Tibial nerve (tissue), 4 donors: ENCODE results near the gene MRPL38. TPM values are rescaled to one million over a fixed set of nuclear protein-coding genes. Genes with fewer than 3 reads are reported as not detected.
A peak's percentile ranks its signal among the peaks of the same experiment; 100 is the strongest.

ENCODE experiments used
- DNase-seq, 2 donors: peaks; one replicate each; pipeline ENCODE4 v3.0.0-alpha.2; 2019; ENCODE audit warnings: low spot score in 2 of 2
- H3K27ac ChIP-seq, 4 donors: fragments of 200-600 bp; sonication (generic) in 3 of 4; one replicate each; pipeline ENCODE4 v1.5.1; 2017 to 2019; ENCODE audit warnings: mild to moderate bottlenecking in 1 of 4
- H3K27me3 ChIP-seq, 2 donors: fragments of 200-600 bp; sonication (generic) in 1 of 2; one replicate each; pipeline versions ENCODE4 v1.5.1 to v1.6.0; 2017 to 2019
- H3K36me3 ChIP-seq, 3 donors: fragments of 200-600 bp; sonication (generic); one replicate each; pipeline ENCODE4 v1.5.1; 2018 to 2019
- H3K4me1 ChIP-seq, 4 donors: fragments of 200-600 bp; sonication (generic) in 3 of 4; one replicate each; pipeline ENCODE4 v1.5.1; 2017 to 2019
- H3K4me3 ChIP-seq, 4 donors: fragments of 200-600 bp; sonication (generic) in 3 of 4; one replicate each; pipeline ENCODE4 v1.5.1; 2017 to 2019; ENCODE audit warnings: mild to moderate bottlenecking in 1 of 4, moderate library complexity in 1 of 4
- H3K9me3 ChIP-seq, 4 donors: fragments of 200-600 bp; sonication (generic) in 3 of 4; one replicate each; pipeline ENCODE4 v1.5.1; 2017 to 2019
- EP300 ChIP-seq, 2 donors: sonication (generic); formaldehyde crosslinking; IDR thresholded peaks; one replicate each; pipeline ENCODE4 v1.6.1; 2017; ENCODE audit warnings: antibody characterized with exemption in 2 of 2, mild to moderate bottlenecking in 1 of 2
- POLR2A ChIP-seq, 2 donors: fragments of 450-650 bp; IDR thresholded peaks; one replicate each; pipeline ENCODE4 v1.6.1; 2017; ENCODE audit warnings: antibody characterized with exemption in 2 of 2, mild to moderate bottlenecking in 2 of 2, moderate library complexity in 2 of 2
- WGBS, 2 donors: methylation state at CpG; one replicate each; pipeline ENCODE4 v1.1.5; 2018; 5-methylcytosine and 5-hydroxymethylcytosine counted together
- total RNA-seq, 4 donors: library from RNA; depleted of rRNA; stranded (reverse); fragments of >200 nt; gene quantifications; one replicate each; pipeline ENCODE4 v1.1.0, GENCODE V29; 2016
- TF ChIP-seq, protein P1 (sequence below), 5 experiments: fragments of 200-600 bp in 3 of 5; fragments of 450-650 bp in 2 of 5; sonication (generic) in 3 of 5; IDR thresholded peaks; one replicate each; pipeline ENCODE4 v1.5.1; 2016 to 2019; ENCODE audit warnings: antibody characterized with exemption in 5 of 5, mild to moderate bottlenecking in 3 of 5, moderate library complexity in 2 of 5

The MRPL38 gene
- total RNA-seq, 4 donors from 2014 or later: 56.8 to 118 (median 76.2) TPM

DNA sequence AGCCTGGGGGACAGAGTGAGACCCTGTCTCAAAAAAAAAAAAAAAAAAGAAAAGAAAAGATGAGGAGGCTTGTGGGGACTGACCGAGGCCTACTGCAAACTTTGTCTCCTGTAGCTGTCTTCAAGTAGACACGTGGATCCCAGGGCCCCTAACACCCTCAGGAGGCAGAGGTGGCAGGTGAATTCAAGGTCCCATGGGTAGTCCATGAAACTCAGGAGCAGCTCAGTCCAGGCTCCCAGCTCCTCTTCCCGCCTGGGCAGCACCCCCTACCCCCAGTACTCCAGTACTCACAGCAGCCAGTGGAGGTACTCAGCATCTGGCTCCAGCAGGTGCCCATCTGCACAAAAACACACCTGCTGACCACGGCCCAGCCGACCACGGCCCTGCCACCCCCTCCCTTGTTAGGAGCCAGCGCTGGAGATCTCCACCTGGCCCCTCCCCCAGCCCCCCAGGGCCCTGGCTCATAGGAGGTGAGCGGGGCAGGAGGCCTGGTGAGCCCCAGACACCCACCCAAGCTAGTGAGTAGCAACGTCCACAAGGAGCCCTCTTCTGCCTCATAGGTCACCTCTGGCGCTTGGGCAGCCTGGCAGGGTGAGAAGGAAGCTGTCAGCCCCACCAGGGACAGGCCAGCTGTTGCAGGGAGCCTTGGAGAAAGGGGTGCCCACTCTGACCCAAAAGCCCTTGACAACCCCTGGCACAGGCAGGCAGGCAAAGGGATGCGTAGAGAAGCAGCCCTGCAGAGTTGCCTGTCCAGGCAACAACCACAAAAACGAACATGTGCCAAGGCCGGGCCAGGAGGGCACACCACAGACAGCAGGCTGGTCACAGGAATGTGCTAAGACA lies 3.8 kb downstream of the MRPL38 start:
- no peak overlapping the region for H3K27ac ChIP-seq
- TF ChIP-seq, protein P1, sequence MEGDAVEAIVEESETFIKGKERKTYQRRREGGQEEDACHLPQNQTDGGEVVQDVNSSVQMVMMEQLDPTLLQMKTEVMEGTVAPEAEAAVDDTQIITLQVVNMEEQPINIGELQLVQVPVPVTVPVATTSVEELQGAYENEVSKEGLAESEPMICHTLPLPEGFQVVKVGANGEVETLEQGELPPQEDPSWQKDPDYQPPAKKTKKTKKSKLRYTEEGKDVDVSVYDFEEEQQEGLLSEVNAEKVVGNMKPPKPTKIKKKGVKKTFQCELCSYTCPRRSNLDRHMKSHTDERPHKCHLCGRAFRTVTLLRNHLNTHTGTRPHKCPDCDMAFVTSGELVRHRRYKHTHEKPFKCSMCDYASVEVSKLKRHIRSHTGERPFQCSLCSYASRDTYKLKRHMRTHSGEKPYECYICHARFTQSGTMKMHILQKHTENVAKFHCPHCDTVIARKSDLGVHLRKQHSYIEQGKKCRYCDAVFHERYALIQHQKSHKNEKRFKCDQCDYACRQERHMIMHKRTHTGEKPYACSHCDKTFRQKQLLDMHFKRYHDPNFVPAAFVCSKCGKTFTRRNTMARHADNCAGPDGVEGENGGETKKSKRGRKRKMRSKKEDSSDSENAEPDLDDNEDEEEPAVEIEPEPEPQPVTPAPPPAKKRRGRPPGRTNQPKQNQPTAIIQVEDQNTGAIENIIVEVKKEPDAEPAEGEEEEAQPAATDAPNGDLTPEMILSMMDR (IDR thresholded peaks at IDR 0.05): no peak
- TF ChIP-seq EP300 (IDR thresholded peaks at IDR 0.05) (no peak), POLR2A (IDR thresholded peaks at IDR 0.05) (no peak)
- H3K4me1 ChIP-seq: peaks cover 0 to 34% (median 13%) of the 10 kb centered on the region in 4 donors
- peaks cover 5 to 58% (median 11%) of the 10 kb centered on the region in 3 donors for H3K36me3 ChIP-seq
- no peaks in the 10 kb centered on the region for H3K9me3 ChIP-seq
- DNase-seq: no peak
- H3K4me3 ChIP-seq: no peak overlapping the region
- H3K27me3 ChIP-seq: no peaks in the 10 kb centered on the region
- 85 to 87% methylated on average over 11 to 13 of the region's 13 CpGs for WGBS, 2 donors

DNA sequence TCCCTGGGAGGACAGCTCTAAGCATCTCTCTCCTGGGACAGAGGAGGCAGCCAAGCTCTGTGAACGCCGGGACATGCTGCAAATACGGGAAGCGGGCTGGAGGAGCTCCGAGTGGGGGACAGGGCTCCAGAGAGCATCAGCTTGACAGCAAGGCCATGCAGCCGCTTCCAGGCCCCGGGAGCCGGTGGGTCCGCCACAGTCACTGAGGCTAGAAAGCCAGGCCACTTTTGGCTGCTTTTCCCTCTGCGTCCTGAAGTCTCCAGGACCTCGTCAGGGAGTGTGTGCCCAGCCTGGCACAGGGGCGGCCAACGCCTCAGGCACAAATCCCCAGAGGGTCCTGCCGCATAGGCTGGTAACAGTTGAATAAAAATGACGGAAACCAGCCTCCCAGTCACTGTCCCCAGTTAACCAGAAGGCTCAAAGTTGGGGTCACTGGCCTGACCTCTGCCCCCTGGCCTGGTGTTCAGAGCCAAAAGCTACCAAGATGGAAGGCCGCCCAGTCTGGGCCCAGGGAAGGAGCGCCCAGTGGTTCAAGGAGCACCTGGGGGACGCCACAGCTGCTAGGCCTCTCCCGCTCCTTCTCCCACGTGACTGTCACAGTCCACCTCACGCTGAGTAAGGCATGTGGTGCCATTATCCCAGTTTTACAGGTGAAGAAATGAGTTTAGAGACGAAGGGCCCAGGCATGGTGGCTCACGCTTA lies 4.8 kb downstream of the MRPL38 start:
- peaks cover 5 to 58% (median 11%) of the 10 kb centered on the region in 3 donors for H3K36me3 ChIP-seq
- TF ChIP-seq, protein P1 (IDR thresholded peaks at IDR 0.05): no peak
- no peak for TF ChIP-seq POLR2A (IDR thresholded peaks at IDR 0.05)
- TF ChIP-seq EP300 (IDR thresholded peaks at IDR 0.05): no peak
- 83 to 86% methylated on average over 23 of the region's 23 CpGs for WGBS, 2 donors
- no peak overlapping the region for H3K4me3 ChIP-seq
- no peaks in the 10 kb centered on the region for H3K9me3 ChIP-seq
- H3K4me1 ChIP-seq: peaks cover 0 to 36% (median 19%) of the 10 kb centered on the region in 4 donors
- H3K27me3 ChIP-seq: no peaks in the 10 kb centered on the region
- H3K27ac ChIP-seq: no peak overlapping the region
- no peak for DNase-seq

DNA sequence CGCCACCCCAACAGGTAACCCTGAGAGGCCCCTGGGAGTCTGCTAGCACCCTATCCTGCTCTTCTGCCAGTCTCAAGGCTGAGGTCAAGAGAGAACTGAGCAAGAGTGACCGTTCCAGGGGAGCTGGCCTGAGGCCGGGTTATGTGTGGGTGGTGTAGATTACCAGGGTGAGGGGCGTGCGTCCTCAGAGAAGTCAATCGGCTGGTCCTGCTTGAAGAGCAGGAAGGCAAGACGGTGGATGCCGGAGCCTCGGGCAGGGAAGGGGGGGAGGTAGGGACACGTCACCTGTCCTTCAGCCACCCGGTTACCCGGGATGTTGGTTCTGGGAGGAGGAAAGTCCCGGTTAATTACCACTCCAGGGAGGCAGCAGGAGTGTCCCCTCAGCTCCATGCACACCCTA lies 5.3 kb downstream of the MRPL38 start:
- Histone ChIP-seq H3K4me3 (no peak overlapping the region), H3K36me3 (peaks cover 5 to 58% (median 11%) of the 10 kb centered on the region in 3 donors), H3K4me1 (peaks cover 0 to 41% (median 25%) of the 10 kb centered on the region in 4 donors), H3K9me3 (no peaks in the 10 kb centered on the region), H3K27me3 (no peaks in the 10 kb centered on the region), H3K27ac (no peak overlapping the region)
- WGBS, 2 donors: 84 to 90% methylated on average over 13 of the region's 13 CpGs
- TF ChIP-seq POLR2A (IDR thresholded peaks at IDR 0.05) (no peak), EP300 (IDR thresholded peaks at IDR 0.05) (no peak)
- TF ChIP-seq, protein P1 (IDR thresholded peaks at IDR 0.05): no peak
- DNase-seq: no peak

DNA sequence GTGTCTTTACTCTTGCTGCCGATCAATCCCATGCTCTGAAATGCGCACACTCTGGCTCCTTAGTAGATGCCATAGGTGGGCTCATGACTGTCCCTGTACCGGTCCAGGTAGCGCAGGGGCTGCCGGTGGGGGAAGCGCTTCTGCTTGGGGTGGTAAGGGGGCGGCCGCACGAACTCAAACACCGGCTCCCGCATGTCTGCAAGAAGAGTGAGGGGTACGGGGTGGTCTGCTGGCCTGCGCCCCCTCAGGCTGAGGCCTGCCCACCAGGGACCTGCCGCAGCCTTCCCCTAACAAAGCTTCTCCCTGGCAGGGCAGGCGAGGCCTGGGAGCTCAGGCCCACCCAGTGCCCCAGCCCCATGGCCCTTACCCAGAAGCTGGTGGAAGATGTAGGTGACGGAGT lies 5.9 kb downstream of the MRPL38 start:
- TF ChIP-seq POLR2A (IDR thresholded peaks at IDR 0.05) (no peak), EP300 (IDR thresholded peaks at IDR 0.05) (no peak)
- TF ChIP-seq, protein P1 (IDR thresholded peaks at IDR 0.05): no peak
- peaks cover 0 to 42% (median 27%) of the 10 kb centered on the region in 4 donors for H3K4me1 ChIP-seq
- no peak overlapping the region for H3K27ac ChIP-seq
- DNase-seq: no peak
- H3K4me3 ChIP-seq: no peak overlapping the region
- H3K36me3 ChIP-seq: peaks cover 5 to 58% (median 11%) of the 10 kb centered on the region in 3 donors
- 94 to 99% methylated on average over 6 to 9 of the region's 16 CpGs for WGBS, 2 donors
- H3K27me3 ChIP-seq: no peaks in the 10 kb centered on the region
- H3K9me3 ChIP-seq: no peaks in the 10 kb centered on the region

DNA sequence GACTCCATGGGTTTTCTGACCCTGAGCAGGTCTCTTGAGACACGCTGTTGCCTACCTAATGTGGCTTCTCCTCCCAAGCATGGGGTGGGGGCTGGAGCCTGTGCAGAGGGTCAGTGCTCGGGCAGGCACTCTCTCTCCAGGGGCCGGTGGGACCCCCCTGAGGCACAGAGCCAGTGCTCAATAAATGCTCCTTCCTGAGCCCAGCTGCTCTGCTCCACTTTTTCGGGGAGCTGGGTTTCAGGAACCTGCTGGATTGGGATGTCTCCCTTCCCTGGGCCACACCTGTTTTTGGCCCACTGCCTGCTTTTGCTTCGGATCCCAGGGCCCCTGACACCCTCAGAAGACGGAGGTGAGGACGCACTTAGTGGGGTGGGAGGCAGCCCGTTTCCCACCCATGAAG lies 6.6 kb downstream of the MRPL38 start:
- Histone ChIP-seq H3K4me3 (no peak overlapping the region), H3K4me1 (peaks cover 0 to 42% (median 24%) of the 10 kb centered on the region in 4 donors), H3K36me3 (peaks cover 5 to 56% (median 11%) of the 10 kb centered on the region in 3 donors), H3K27ac (peak overlapping the region in 1 of 4 donors; percentile 91), H3K27me3 (no peaks in the 10 kb centered on the region), H3K9me3 (no peaks in the 10 kb centered on the region)
- TF ChIP-seq, protein P1 (IDR thresholded peaks at IDR 0.05): no peak
- TF ChIP-seq POLR2A (IDR thresholded peaks at IDR 0.05) (no peak), EP300 (IDR thresholded peaks at IDR 0.05) (no peak)
- DNase-seq: no peak
- 75 to 85% methylated on average over 8 of the region's 8 CpGs for WGBS, 2 donors
